ENCODE measurements around the gene AGBL2. TPM values are rescaled to one million over a fixed set of nuclear protein-coding genes. Genes with fewer than 3 reads are reported as not detected.

AGBL2 gene
- total RNA-seq, 2 experiments from 2014 or later: 4.9 to 5.9 TPM

- H3K4me3 Mint-ChIP-seq: no peak overlapping the region
- DNase-seq: peak; percentile 35
- ChIA-PET POLR2A (interaction anchor here (0.6 kb wide), 1 partner anchor 1190 kb away, joined by 3 read pairs; no protein-coding TSS in a partner anchor), CTCF (interaction anchor here (0.7 to 1.3 kb wide), 6 partner anchors 12 to 262 kb away, joined by 3 to 5 read pairs (median 3); no protein-coding TSS in a partner anchor)
- peaks cover 15% of the 10 kb centered on the region for H3K36me3 Mint-ChIP-seq (ENCODE audit: low read depth)
- no peaks in the 10 kb centered on the region for H3K27me3 Mint-ChIP-seq
- H3K9me3 Mint-ChIP-seq: no peaks in the 10 kb centered on the region
- H3K4me1 Mint-ChIP-seq: peaks cover 6% of the 10 kb centered on the region
- no peak overlapping the region for H3K27ac Mint-ChIP-seq
These were observed 98.3 kb downstream of the AGBL2 start for GRCh38 chr11:47616726-47617416.

- Mint-ChIP-seq H3K4me3 (no peak overlapping the region), H3K4me1 (peaks cover 6% of the 10 kb centered on the region), H3K36me3 (ENCODE audit: low read depth) (peaks cover 11% of the 10 kb centered on the region), H3K9me3 (no peaks in the 10 kb centered on the region), H3K27ac (no peak overlapping the region), H3K27me3 (no peaks in the 10 kb centered on the region)
- CTCF ChIA-PET: interaction anchor here (1.1 kb wide), 1 partner anchor 139 kb away, joined by 3 read pairs; no protein-coding TSS in a partner anchor
- POLR2A ChIA-PET: no interaction called here
- no peak for DNase-seq
These were observed 99.9 kb downstream of the AGBL2 start for GRCh38 chr11:47615249-47615648.

- no peak overlapping the region for H3K4me3 Mint-ChIP-seq
These were observed 103.8 kb downstream of the AGBL2 start for GRCh38 chr11:47611348-47611794.

GRCh38 chr11:47609675-47610074 lies 105.5 kb downstream of the AGBL2 start:
- ChIA-PET POLR2A (no interaction called here), CTCF (interaction anchor here (1.3 to 1.7 kb wide), 2 partner anchors 11 to 58 kb away, joined by 3 to 4 read pairs; no protein-coding TSS in a partner anchor)
- H3K36me3 Mint-ChIP-seq (ENCODE audit: low read depth): no peaks in the 10 kb centered on the region
- H3K27ac Mint-ChIP-seq: no peak overlapping the region
- no peaks in the 10 kb centered on the region for H3K27me3 Mint-ChIP-seq
- H3K4me1 Mint-ChIP-seq: peaks cover 6% of the 10 kb centered on the region
- H3K4me3 Mint-ChIP-seq: no peak overlapping the region
- H3K9me3 Mint-ChIP-seq: no peaks in the 10 kb centered on the region
- DNase-seq: no peak

More at GRCh38 chr11:47611348-47611794, 103.8 kb downstream of the AGBL2 start:
- POLR2A ChIA-PET: no interaction called here
- Mint-ChIP-seq H3K4me1 (peaks cover 6% of the 10 kb centered on the region), H3K9me3 (no peaks in the 10 kb centered on the region), H3K27me3 (no peaks in the 10 kb centered on the region), H3K27ac (peak overlapping the region; percentile 28), H3K36me3 (ENCODE audit: low read depth) (peaks cover 2% of the 10 kb centered on the region)
- CTCF ChIA-PET: interaction anchor here (0.6 to 1.7 kb wide), 3 partner anchors 8 to 55 kb away, joined by 3 to 4 read pairs (median 4); no protein-coding TSS in a partner anchor
- no peak for DNase-seq

Other genes starting within 250 kb of the AGBL2 start
- gene CELF1, start 162.2 kb downstream of the AGBL2 start, total RNA-seq: 100 to 1,000 TPM; 102 to 105 TPM
- gene PTPMT1, start 149.8 kb downstream of the AGBL2 start, total RNA-seq: 10 to 100 TPM; 34.2 to 40.5 TPM
- 10 to 100 TPM; 17.2 to 20.3 TPM for gene KBTBD4, start 136.4 kb downstream of the AGBL2 start, total RNA-seq
- gene NDUFS3, start 136.3 kb downstream of the AGBL2 start, total RNA-seq: 100 to 1,000 TPM; 105 to 110 TPM
- under 1 TPM in 1 of 2 experiments, not detected in 1; 0.25 TPM for gene FAM180B, start 128.7 kb downstream of the AGBL2 start, total RNA-seq
- under 1 TPM in 1 of 2 experiments, not detected in 1; 0.22 TPM for gene C1QTNF4, start 121.0 kb downstream of the AGBL2 start, total RNA-seq
- 10 to 100 TPM; 76.6 to 89.4 TPM for gene MTCH2, start 72.8 kb downstream of the AGBL2 start, total RNA-seq
- gene FNBP4, start 52.0 kb upstream of the AGBL2 start, total RNA-seq: 100 to 1,000 TPM; 148 to 161 TPM
- 10 to 100 TPM; 66.3 to 67.3 TPM for gene NUP160, start 133.0 kb upstream of the AGBL2 start, total RNA-seq

All from activated CD4-positive, alpha-beta T cell treated with anti-CD3 and anti-CD28 coated beads, Interleukin-2, amount 10 ng/mL, durations not matched to agents 7 days and 5 days (primary cell).